HG02870 (cell line): ENCODE measurements around the gene LILRB3.
"Not testable (repeated sequence)": the region's sequence is repeated elsewhere in the genome, so short reads cannot be mapped to it uniquely, and the experiment has no call there.

Experiments used
- ATAC-seq: cut with Tn5 transposase; IDR thresholded peaks from one replicate; pipeline ENCODE4 v1.9.1; 2021; ENCODE audit warnings: mild to moderate bottlenecking, moderate library complexity; ENCODE audit not compliant: unreplicated experiment

Gene LILRB3

DNA sequence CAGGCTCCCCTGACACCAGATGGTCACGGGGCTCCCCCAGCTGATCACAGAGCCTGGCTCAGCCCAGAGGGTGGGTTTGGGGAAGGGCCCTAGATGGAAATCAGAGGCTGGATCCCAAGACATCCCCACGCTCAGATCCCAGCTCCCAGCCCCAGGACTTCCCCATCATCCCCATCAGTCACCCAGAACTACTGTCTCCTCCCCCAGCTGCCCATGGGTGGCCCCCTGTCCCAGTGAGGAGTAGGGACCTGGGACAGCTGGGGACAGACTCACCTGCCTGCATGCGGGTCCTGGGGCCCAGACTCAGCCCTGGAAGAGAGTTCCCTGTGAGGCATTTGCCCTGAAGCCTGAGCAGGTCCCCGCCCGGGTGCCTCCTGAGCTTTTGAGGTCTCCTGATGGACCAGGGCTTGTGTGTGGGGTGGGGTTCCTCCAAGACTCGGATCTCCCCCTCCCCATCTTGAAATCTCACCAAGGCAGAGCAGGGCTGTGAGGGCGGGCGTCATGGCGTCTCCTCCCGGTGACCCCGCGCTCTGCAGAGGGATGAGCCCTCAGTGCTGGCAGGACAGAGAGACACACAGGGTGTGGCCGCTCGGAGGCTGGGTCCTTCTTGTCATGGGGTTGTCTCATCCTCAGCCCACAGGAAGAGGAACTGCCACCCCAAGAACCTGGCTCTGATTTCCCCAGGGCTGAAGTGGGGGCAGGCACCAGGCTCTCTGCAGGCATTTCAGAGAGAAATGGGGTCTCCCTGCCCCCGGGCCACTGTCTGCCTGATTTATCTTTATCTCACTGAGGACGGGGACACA is at the start of gene LILRB3:
Gene LILRB3 (minus strand): TSS at position 534 of the 803 bp plus-strand sequence. CDS start 31 bp downstream, at position 503.
- not testable (repeated sequence) for ATAC-seq

DNA sequence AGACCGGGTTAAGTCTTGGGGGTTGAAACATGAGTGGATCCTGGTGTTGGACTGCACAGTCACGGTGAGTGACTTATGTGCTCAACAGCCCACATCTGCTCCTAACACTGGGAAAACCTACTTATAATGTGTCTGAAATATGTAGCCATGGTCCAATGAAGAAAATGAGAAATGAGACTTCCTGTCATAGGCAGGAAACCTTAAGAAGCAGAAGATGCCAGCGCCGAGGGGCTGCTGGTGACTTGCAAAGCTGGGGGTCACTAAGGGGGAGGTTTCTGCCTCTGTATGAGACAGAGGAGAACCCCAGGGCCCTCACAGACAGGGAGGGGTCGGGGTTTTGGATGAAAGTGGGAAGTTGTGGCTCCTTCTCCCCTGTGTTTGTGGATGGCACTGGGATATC is 49.4 kb upstream of the LILRB3 start:
- not testable (repeated sequence) for ATAC-seq

DNA sequence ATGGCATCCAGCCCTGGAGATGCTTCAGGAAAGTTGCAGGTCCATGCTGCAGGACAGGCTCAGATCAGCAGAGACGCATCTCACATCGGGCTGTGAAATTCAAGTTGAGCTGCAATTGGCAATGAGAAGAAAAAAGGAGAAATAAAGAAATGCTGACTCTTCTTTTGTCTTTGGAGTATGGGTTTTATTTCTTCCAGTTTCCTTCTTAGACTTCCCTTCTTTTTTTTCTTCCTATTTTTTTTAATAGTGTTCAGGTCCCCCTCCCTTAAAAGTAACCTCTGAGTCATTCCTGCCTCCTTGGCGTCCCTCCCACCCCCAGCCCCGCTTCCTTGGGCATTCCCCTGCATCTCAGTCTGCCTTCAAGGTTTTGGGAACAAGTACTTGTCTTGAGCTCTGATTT is 48.8 kb upstream of the LILRB3 start:
- ATAC-seq, result not testable (repeated sequence)

DNA sequence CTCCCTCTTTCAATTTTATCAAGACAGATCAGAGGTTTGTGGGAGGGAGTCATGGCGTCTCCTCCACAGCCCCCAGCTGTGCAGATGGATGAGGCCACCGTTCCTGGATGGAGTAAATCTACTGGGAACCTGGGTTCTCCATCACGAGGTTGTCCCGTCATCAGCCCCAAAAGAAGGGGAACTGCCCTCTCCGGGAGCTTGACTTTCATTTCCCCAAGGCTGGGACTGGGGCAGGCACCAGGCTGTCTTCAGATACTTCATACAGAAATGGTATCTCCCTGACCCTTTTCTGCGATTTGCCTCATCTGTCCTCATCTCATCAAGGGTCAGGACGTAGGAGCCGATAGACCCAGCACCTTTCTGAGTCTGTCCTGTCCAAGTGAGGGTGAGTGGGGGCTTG is 48.3 kb upstream of the LILRB3 start:
- no peak for ATAC-seq

DNA sequence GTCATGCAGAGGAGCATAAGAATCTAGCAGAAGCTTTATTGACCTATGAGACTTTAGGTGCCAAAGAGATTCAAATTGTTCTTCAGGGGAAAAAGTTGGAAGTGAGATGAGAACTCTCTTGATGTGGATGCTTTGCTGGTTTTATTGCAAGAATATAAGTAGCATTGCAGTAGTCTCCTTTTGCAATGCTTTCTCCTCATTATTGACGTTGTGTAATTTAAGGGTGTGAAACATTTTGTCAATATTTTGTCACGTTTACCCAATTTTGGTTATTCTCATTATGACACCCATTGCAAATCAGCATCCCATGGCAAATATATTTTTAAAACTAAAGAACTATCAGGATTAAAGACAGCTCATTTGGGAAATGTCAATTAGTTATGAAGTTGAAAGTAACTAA is 46.1 kb upstream of the LILRB3 start:
- no peak for ATAC-seq

DNA sequence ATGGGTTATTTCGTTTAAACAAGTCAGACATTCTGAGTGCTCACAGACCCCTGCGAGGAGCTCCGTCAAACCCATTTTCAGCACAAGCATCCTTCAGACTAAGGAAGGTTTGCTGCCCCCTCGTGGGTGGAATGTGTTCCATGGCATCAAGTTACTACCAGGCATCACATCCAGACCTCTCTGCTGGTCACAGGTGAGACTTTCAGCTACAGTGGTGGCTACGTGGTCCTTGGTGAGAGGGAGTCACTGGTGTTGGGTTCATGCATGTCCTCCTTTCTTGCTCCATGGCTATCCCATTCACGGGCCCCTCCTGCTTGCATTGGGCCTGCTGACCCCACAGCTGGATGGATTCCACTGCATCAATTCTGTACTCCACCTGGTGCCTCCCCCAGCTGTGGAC is 43.3 kb upstream of the LILRB3 start:
- ATAC-seq, result no peak

DNA sequence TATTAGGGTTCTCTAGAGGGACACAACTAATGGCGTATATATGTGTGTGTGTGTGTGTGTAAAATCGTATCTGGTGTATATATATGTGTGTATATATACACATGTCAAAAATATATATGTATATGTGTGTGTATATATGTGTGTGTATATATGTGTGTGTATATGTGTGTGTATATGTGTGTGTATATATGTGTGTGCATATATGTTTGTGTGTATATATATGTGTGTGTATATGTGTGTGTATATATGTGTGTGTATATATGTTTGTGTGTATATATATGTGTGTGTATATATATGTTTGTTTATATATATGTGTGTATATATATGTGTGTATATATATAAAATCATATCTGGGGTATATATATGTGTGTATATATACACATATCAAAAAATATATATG is 39.7 kb upstream of the LILRB3 start:
- no peak for ATAC-seq

DNA sequence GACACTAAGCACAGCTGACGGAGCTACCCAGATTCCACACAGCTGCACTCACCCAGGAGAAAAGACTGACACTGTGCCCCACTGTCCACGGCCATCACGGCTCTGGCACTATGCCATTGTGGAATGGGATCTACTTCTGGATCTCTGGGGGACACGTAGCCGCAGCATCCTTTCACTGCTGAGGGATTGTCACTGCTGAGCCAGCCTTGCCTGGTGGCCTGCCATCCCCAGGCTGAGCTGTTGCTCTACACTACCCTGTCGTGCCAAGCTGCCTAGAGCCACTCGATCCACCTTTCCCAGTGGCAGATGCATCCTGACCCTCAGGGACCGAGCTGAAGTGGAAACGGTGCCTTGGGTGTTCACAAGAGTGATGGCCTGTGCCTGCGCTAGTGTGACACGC is 39.3 kb upstream of the LILRB3 start:
- no peak for ATAC-seq

DNA sequence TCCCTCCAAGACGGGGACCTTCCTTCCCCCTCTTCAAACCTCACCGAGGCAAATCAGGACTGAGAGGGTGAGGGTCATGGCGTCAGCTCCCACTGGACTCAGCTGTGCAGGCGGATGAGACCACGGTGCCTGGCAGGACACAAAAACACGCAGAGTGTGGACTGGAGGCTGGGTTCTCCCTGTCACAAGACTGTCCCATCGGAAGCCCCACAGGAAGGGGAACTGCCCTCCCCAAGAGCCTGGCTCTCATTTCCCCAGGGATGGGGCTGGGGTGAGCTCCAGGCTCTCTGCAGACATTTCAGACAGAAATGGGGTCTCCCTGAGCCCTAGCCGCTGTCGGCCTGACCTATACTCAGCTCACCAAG is 34.3 kb upstream of the LILRB3 start, which contains the start of gene LILRB5:
Gene LILRB5 (minus strand): TSS at position 158 of the 365 bp plus-strand sequence. CDS start 80 bp downstream, at position 78.
- ATAC-seq, result no peak

DNA sequence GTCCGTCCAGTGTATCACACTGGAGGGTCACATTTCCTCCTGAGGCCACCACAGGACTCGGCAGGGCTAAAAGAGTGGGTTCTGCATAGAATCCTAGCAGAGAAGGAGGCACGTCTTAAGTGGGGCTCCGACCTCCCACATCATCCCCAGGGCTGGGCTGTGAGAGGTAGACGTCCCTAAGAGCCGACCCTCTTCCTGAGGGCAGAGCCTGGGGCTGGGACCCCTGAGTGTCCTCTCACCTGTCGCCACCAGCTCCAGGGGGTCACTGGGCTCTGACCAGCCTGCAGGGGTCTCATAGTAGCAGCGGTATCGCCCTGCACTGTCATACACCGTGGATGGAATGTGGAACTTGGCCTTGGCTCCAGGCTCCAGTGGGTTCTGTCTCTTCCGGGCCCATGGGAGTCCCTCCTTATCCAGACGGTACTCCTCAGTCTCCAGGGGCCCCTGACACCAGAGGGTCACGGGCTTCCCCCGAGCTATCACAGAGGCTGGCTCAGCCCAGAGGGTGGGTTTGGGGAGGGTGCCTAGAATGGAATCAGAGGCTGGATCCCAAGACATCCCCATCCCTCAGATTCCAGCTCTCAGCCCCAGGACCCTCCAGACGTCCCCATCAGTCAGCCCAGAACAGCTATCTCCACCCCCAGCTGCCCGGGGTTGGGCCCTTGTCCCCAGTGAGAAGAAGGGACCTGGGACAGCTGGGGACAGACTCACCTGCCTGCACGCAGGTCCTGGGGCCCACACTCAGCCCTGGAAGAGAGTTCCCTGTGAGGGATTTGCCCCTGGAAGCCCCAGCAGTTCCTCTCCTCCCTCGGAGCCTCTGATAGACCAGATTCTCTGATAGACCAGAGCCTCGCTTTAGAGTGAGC is 33.7 kb upstream of the LILRB3 start:
- no peak for ATAC-seq

DNA sequence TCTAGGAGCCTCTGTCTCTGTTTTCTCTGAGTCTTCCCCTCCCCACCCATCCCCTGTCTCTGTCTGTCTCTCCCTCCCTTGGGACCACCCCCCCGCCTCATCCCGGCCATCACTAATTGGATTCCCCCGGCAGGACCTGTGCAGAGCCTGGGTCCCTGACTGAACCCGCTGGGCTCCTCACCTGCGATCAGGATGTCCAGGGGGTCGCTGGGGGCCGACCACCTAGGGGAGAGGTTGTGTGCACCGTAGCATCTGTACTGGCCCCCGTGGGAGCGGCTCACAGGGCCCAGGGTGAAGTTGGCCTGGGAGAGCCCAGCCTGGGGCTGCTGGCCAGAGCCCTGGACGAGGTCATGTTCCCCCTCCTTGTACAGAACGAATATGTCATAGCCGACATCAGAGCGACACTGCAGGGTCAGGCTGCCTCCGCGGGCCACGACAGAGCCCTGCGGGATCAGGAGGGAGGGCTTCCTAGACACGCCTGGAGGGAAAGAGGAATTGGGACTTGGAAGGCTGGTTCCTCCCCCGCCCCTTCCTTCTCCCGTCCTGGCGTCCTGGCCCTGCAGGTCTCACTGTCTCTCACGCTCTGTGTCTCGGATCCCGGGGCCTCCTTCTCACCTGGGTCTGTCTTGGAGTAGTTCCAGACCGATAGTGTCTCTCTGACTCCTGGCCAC is 32.4 kb upstream of the LILRB3 start:
- no peak for ATAC-seq

DNA sequence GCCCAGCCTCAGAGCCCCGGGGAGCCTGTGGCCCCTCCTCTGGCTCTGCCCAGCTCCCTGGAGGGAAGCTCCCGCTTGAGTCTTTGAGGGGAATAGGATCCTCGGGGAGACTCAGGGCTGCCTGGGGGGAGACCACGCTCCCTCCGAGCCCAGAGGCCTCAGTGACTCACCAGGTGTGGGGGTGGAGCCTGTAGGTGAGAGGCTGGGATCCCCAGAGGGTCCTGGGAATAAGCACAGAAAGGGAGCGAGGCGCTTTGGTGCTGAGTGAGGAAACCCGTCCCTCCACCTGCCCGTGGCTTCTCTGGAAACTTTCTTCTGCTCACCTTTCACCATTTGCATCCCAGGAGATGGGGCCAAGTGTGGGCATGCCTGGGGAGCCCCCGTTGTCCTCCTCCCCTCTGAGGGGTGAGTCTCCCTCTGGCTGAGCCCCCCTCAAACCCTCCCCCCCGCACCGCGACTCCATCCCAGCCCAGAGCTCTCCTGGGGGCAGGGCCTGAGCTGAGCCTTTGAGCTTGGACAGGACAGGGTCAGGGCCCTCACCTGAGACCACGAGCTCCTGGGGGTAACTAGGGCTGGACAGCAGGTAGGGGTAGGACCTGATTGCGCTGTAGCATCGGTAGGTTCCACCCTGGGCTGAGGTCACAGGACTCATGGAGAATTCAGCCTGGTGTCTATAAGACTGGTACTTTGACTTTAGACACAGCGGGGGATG is 31.5 kb upstream of the LILRB3 start:
- no peak for ATAC-seq

DNA sequence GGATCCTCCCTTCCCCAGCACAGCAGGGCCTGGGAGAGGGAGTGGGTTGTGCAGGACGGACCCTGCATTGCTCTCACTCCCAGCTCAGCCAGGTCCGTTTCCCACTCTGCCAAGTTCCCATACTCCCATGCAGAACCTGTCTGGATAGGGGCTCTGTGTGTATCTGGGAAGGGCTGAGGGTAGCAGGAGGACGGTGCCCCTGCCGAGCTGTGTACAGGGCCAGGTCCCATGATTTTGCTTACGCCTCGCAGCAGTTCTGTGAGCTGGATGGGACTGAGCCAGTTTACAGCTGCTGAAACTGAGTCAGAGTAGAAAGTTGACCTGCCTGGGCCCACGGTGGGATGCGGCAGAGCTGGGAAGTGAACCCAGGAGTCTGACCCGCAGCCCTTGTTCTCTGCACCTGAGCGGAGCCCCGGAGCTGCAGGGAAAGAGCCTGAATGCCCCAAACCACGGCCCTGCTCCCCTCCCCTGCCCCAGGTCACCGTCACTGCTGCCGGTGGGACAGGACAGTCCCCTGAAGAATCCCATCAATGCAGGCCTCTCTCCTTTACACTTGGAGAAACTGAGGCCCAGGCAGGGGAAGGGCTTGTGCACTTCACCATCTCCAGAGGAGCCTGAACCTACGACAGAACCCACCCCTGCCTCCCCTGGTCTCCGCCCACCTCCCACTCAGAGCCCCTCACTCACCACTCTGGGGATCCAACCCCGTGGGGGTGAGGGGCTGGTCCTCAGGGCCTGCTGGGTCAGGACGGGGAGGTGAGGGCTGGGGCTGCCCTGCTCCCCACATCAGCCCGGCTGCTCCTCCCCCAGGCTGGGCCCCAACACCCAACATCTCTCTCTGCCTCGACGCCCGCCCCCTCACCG is 30.8 kb upstream of the LILRB3 start:
- ATAC-seq, result no peak

DNA sequence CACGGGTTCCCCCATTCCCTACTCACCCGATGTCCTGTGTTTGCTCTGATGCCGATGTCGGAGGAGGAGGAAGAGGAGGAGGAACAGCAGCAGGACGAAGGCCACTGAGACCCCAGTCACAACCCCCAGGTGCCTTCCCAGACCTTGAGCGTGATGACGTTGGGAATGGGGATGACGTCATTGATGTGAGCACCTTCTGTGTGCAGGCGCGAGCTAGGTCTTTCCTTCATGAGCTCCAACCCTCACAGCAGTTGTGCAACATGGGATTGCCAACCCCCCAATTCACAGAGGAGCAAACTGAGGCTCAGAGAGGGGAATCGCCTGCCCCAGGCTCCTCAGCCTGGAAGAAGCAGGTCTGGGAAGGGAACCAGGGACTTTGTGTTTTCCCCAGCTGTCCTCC is 30.0 kb upstream of the LILRB3 start:
- ATAC-seq, result no peak

DNA sequence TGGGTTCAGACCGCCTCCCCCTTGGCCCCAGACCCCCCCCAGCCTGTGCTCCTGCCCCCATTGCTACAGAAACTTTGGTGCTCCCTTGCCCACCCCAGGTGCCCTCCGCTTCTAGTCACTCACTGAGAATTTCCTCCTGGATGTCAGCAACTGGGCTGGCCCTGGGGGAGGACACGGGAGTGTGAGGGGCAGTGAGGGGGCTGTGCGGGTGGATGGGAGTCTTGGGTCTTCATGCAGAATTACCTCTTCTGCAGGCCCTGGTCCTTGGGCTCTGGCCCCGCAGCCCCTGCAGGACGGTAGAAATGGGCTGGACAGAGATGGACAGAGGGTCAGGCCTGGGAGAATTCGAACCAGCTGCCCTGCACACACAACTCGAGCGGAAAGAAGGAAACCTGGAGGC is 29.4 kb upstream of the LILRB3 start:
- no peak for ATAC-seq

DNA sequence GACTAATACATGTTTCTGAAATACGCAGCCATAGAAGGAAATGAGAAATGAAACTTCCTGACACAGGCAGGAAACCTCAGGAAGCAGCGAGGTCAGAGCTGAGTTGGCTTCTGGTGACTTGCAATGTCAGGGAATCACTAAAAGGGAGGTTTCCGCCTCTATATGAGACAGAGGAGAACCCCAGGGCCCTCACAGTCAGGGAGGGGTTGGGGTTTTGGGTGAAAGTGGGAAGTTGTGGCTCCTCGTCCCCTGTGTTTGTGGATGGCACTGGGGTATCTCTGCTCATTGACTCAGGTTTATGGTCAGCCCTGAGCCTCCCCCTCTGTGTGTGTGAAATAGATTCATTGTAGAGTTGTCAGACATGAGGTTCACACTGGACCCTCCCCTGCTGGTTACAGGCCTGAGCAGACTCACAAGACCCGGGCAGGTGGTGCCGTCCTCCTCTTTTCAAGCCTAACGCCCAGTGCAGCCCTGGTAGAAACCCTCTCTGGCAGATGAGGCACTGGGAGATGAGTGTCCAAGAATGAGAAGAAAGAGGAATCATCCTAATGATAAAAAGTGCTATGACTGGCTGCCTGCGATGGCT is 25.3 kb upstream of the LILRB3 start:
- ATAC-seq, result no peak

DNA sequence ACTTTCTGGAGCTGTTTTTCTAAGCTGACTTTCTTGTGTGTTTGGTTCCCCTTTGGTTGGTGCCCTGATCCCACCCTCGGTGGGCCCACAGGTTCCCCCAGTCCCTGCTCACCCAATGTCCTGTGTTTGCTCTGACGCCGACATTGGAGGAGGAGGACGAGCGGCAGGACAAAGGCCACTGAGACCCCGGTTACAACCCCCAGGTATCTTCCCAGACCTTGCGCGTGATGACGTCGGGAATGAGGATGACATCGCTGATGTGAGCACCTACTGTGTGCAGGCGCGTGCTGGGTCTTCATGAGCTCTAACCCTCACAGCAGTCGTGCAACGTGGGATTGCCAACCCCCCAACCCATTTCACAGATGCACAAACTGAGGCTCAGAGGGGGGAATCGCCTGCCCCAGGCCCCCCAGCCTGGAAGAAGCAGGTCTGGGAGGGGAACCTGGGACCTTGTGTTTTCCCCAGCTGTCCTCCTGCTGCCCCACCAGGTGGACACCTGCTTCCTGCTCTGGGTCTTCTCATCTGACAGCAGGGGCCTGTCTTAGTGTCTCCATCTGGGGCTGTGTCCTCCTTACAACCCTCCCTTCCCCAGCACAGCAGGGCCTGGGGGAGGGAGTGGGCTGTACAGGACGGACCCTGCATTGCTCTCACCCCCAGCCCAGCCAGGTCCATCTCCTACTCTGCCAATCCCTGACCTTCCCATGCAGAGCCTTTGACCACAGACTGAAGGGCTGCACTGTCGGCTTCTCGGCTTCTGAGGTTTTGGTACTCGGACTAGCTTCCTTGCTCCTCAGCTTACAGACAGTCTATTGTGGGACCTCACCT is 24.5 kb upstream of the LILRB3 start:
- no peak for ATAC-seq

DNA sequence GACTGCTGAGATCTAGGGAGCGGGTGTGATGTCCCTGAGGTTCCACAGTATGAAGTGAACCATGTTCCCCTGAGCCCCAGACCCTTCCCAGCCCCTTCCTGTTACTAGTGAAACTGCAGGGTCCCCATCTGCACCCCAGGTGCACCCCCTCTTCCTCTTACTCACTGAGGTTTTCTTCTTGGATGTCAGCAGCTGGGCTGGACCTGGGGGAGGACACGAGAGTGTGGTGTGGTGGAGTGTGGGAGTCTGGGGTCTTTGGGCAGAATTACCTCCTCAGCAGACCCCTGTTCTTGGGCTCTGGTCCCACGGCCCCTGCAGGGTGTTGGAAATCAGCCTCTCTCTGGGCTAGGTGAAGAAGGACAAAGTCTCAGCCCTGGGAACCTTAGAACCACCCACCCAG is 23.1 kb upstream of the LILRB3 start:
- ATAC-seq, result no peak

DNA sequence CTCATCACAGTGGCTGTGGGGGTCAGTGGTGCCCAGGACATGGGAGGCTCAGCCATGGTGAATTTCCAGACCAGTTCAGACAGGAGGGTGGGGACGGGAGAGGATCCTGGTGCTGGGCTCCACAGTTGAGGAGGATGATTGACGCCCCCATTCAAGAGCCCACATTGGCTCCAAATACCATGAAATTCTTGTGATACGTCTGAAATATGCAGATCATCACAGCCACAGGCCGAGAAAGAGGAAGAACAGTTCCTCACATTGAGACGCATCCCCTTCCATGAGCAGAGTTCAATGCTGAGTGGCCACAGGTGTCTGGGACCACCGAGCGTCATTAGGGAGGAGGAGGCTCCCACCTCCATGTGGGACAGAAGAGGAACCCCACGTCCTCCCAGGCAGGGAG is 21.0 kb upstream of the LILRB3 start:
- ATAC-seq, result not testable (repeated sequence)
